Raji (cell line): ENCODE data around the gene UBB.
A peak's percentile ranks its signal among the peaks of the same experiment; 100 is the strongest.

Experiments
- POLR2A ChIP-seq: IDR thresholded peaks from 2 replicates; pipeline ENCODE4 v1.6.1; 2011; ENCODE audit warnings: low read depth, low read length, control low read depth; ENCODE audit not compliant: insufficient read depth

Gene UBB

DNA sequence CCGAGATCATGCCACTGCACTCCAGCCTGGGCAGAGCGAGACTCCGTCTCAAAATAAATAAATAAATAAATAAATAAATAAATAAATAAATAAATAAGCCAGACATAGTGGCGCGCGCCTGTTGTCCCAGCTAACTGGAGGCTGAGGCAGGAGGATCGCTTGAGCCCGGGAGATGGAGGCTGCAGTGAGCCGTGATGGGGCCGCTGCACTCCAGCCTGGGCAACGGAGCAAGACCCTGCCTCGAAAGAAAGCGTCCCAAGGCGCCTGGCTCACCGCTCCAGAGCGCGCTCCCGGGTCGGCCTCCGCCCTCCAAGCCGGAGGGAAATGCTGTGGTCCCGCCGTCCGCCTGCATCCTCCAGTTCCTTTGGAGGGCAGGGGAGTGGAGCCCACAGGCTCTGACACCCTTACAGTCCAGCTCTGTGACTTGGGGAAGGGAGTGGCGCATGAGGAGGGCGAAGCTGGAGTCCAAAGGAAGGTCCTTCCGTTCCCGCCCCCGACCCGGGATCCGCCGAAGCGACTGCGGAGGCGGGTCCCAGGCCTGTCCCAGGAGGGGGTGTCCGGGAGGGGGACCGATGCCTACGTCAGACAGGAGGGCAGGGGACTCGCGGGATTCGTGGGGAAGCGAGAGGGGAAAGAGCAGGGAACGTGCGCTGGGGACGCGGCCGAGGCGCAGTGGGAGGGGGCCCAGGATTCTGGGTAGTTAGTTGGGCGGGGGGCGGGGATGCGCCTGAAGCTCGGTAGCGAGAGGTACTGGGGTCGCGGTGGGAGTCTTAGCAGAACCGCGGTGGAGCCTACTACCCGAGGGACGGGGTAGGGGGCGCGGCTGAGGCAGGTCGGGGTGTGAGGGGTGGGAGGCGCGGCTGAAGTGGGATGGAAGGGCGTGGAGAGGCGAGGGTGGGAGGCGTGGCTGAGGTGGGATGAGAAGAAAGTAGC, 26.1 kb downstream of the UBB start:
- no peak for TF ChIP-seq POLR2A

DNA sequence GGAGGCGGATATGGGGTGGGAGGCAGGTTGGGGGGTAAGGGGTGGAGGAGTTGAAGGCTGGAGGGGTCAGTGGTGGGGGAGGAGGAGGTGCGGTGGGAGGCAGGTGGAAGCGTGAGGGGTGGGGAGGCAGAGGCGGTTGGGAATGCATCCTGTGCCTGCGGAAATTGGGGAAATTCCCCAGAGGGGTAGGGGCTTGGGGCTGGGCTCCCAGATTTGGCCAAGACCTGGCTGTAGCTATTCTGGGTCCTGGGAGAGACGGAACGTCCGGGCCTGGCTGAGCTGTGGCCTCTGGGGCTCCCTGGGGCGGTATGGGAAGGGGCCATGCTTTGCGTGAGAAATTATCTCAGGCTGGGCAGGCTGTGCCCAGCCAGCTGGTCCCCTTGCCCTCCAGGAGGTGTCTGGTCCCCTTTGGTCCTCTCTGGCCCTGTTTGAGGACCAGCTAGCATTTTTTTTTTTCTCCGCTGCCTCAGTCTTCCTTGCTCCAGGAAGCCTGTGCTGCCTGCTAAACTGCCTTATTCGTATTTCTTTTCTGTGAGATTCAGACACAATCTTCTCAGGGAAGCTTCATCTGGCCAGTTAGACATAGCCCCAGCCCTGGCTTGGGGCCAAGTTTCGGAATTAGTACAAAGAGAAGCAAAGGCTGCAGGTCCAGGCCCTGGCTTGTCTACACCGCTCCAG, 27.2 kb downstream of the UBB start:
- no peak for TF ChIP-seq POLR2A

DNA sequence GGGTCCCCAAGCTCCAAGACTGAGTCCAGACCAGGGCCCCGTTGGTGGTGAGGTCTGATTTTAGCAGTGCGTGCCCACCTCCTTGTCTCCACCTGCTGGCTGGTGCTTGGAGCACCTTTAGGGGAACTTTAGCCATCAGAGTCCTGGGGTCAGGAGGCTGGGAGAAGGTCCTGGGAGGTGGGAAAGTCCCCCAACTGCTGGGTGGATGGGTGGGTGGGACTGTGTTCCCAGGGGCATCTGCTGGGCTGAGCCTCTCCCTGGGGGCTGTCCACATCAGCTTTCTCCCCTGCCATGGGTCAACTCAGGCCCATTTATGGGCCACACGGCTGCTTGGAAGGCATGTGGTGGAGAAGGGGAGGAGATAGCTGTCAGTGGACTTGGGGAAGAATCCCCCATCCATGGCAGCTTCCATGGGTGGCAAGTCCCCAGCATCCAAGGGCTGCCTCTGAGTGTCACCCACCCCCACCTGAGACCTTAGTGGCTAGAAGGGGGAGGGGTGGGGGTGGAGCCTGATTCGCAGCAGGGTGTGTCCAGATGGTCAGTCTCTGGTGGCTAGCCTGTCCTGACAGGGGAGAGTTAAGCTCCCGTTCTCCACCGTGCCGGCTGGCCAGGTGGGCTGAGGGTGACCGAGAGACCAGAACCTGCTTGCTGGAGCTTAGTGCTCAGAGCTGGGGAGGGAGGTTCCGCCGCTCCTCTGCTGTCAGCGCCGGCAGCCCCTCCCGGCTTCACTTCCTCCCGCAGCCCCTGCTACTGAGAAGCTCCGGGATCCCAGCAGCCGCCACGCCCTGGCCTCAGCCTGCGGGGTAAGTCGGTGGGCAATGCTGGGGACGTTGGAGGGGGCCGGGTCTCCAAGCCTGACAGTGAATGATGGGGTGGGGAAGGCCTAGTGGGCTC, 34.4 kb downstream of the UBB start, which contains the start of gene TRPV2:
TRPV2 (plus strand) TSS at position 541 of the 894 bp plus-strand sequence. CDS start 2,098 bp downstream, outside the sequence.
- TF ChIP-seq POLR2A: peak; percentile 38

DNA sequence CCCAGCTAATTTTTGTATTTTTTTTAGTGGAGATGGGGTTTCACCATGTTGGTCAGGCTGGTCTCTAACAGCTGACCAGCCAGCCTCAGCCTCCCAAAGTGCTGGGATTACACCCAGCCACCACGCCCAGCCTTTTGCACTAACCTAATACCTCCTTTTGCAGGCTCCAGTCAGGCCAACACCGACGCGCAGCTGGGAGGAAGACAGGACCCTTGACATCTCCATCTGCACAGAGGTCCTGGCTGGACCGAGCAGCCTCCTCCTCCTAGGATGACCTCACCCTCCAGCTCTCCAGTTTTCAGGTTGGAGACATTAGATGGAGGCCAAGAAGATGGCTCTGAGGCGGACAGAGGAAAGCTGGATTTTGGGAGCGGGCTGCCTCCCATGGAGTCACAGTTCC, 36.5 kb downstream of the UBB start:
- no peak for TF ChIP-seq POLR2A

DNA sequence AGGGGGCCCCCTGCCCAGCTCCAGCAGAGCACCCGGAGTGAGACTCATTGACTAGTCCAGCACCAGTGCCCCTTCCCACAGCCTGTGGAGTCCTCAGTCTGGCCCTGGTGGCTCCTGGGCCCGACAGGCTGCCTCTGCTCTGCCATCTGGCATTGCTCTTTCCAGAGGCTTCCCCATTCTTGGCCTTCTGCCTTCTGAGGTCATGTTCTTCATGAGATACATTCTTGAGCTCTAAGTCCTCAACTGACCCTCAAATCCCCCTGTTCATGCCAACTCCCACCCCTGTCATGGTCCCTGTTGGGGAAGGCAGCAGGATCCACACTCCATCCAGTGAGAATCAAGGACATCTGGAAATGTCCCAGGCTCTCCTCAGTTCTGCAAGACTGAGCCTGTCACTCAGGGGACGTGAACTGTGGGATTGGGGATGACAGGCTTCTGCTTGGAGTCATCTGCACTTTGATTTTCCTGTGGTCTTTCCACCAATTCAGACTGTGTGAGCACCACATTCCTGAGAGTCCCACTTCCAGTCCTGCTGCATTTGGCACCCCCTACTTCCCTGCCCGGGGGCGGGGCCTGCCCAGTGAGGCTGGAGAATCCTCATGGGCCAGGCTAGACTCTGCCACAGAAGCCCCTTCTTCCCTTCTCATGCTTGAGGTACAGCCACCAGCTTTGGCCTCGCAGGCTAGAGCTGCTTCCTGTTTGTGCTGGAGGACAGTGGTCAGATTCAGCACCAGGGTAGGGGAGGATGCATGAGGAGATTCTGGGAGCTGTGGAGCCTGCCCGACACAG, 37.2 kb downstream of the UBB start:
- no peak for TF ChIP-seq POLR2A

DNA sequence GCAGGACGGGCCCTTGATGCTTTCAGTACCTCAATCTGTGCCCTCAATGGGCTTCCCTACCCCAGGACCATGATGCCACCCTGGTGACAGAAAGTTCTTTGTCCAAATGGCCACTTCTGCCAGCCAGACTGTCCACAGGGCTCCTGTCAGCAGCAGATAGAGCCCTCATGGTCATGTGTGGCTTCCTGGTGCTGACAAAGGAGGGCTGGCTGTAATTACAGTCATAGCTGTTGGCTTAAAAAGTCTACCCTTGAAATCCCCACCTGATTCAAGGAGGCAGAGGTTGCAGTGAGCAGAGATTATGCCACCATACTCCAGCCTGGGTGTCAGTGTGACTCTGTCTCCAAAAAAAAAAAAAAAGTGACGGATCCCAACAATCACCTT, 37.8 kb downstream of the UBB start:
- no peak for TF ChIP-seq POLR2A

DNA sequence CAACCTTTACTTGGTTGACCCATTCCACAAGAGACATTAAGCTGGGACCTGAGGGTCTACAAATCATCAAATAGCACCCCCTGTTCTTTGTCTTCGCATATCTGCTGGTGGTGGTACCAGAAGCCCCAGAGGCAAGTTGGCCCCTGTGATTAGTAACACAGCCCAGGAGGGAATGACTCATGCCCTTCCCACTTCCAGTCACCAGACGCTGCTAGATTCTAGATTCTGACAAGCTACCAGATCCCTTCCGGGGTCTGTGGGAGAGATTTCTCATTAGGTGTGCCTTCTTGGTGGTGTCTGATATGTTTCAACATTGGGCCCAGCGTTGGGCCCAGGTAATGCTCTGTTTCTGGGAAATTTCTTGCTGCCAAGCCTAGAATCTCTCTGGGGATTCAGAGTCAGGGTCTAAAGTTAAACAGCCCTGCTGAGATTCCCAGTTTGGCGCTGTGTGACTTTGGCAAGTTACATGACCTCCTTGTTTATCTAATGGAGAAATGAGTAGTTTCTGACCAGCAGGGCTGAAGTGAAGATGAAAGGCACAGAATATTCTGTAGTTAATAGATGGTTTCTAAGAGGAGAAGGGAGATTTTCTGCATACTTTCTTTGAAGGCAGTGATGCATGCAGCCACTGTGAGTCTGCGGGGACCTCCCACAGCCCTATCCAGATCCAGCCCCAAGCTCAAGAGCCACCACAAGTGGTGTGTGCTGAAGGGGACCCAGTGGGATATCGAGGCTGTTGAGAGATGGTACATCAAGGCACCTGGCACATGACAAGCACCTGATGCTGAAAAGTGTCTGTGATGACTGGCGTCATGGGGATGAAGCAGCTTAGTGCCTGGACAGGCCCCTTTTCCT, 38.4 kb downstream of the UBB start:
- no peak for TF ChIP-seq POLR2A

DNA sequence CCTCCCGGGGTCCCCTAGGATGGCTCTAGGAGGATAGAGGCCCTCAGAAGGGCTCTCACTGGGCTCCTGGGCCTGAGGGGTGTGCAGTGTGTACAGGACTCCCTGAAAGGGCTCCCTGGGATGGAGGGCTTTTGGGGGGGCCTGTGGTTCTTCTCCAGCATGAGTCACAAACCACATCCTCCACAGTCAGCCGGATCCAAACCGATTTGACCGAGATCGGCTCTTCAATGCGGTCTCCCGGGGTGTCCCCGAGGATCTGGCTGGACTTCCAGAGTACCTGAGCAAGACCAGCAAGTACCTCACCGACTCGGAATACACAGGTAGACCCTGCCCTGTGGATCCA, 39.0 kb downstream of the UBB start:
- TF ChIP-seq POLR2A: no peak

DNA sequence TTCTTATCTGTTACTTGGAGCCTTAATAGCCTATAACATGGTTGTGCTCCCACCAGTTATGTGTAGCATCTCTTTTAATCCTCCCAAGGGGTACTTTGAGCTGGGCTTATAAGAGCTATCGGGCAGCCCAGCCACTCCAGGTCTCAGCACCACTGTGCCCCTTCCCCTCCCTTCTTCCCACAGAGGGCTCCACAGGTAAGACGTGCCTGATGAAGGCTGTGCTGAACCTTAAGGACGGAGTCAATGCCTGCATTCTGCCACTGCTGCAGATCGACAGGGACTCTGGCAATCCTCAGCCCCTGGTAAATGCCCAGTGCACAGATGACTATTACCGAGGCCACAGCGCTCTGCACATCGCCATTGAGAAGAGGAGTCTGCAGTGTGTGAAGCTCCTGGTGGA, 41.5 kb downstream of the UBB start:
- no peak for TF ChIP-seq POLR2A

DNA sequence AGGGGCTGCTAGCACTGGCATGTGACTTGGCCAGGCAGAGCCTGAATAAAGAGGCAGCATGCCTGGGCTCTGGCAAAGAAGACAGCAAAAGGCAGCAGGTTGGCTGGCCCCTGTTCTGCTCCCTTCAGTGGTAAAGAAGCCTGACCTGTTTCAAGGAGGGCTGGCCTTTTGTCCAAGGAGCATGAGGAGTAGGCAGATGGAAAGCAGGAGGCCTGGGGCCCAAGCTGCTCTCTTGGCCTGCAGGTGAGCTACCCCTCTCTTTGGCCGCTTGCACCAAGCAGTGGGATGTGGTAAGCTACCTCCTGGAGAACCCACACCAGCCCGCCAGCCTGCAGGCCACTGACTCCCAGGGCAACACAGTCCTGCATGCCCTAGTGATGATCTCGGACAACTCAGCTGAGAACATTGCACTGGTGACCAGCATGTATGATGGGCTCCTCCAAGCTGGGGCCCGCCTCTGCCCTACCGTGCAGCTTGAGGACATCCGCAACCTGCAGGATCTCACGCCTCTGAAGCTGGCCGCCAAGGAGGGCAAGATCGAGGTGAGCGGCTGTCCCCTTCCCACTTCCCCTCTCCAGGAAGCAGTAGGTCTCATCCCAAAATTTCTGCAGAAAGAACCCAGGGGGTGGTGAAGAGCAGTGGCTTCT, 42.5 kb downstream of the UBB start:
- no peak for TF ChIP-seq POLR2A

DNA sequence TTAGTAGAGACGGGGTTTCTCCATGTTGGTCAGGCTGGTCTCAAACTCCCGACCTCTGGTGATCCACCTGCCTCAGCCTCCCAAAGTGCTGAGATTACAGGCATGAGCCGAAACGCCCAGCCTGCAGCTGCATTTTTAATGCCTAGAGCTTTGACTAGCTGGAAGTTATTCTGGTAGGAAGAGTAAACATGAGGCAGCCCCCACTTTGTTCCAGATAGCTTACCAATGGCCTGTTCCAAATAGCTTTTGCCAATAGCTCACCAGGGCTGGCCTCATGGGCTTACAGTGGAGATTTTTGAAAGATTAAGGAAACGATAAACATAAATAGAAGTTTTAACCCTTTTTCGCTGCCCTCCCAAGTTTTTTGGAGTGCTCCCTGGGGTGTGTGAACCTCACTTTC, 44.3 kb downstream of the UBB start:
- TF ChIP-seq POLR2A: no peak

DNA sequence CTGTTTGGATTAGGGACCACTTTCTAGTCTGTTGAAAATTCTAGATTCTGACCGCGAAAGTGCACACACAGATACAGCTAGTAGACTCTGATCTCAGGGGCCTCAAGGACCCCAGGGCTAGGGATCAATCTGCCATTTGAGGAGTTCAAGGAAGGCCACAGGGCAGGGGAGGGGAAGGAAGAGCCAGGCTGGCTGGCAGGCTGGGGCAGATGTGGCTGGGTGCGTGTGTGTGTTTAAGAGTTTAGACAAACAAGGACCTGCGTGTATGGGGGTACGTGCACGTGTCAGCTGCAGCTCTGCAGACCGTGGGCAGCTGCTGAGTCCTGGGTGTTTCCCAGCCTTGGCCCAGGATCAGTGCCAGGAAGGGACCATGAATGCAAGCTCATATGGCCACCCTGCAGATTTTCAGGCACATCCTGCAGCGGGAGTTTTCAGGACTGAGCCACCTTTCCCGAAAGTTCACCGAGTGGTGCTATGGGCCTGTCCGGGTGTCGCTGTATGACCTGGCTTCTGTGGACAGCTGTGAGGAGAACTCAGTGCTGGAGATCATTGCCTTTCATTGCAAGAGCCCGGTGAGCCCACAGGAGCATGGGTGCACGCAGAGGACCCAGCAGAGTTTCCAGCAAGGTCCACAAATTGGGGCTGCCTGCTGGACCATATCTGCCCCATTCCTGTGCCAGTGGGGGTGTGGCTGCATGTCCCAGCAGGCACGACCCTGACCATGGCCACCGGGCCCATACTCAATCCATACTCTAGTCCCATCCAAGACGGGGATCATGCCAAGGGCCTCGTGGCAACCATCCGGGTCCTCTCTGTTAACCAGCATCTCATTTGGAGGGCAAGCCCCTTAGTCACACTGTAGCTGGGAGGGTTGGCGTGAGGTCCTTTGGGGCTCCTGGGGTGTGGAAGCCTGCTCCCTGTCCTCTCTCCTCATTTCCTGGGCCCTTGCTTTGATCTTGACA, 45.1 kb downstream of the UBB start:
- TF ChIP-seq POLR2A: no peak
